Prostate gland (tissue), 2 donors: ENCODE data around the gene SLK.

ENCODE experiments used
- CTCF ChIP-seq, 4 experiments: fragments of 200-600 bp in 2 of 4; fragments of 450-650 bp in 2 of 4; sonication (generic) in 2 of 4; IDR thresholded peaks; 1 replicate in 3 of 4; 2 replicates in 1 of 4; pipeline ENCODE4 v1.5.1; 2016 to 2019; ENCODE audit warnings: antibody characterized with exemption in 4 of 4, mild to moderate bottlenecking in 2 of 4, moderate library complexity in 2 of 4
- POLR2A ChIP-seq: fragments of 450-650 bp; IDR thresholded peaks from one replicate; pipeline ENCODE4 v1.6.1; 2016; ENCODE audit warnings: antibody characterized with exemption, mild to moderate bottlenecking
- POLR2AphosphoS5 ChIP-seq: sonication (generic); formaldehyde crosslinking; IDR thresholded peaks from one replicate; pipeline ENCODE4 v1.6.1; 2017; ENCODE audit warnings: antibody characterized with exemption

GRCh38 chr10:104036069-104036384 is 69.1 kb downstream of the SLK start:
- TF ChIP-seq CTCF (IDR thresholded peaks at IDR 0.05) (no peak), POLR2A (no peak), POLR2AphosphoS5 (no peak)
